Astrocyte (in vitro differentiated cells and primary cell): Measurements from ENCODE around the gene SPATA6L. TPM values are rescaled to one million over a fixed set of nuclear protein-coding genes. Genes with fewer than 3 reads are reported as not detected.

Source experiments
- DNase-seq: peaks from one replicate; pipeline ENCODE4 v3.0.0-alpha.2; 2010; ENCODE audit warnings: low read depth
- FAIRE-seq: peaks from 2 replicates; lab custom pipeline; 2011; peaks lifted over from hg19 to GRCh38; lab: Jason Lieb, UNC
- H2AFZ ChIP-seq: 2 replicates; pipeline ENCODE4 v1.6.0; 2012; ENCODE audit warnings: low read depth, low read length, inconsistent platforms
- H3K27ac ChIP-seq: 2 replicates; pipeline ENCODE4 v1.5.1; 2011; ENCODE audit warnings: low read depth, low read length, inconsistent platforms
- H3K27me3 ChIP-seq: 2 replicates; pipeline ENCODE4 v1.6.0; 2011; ENCODE audit warnings: low read length, inconsistent platforms; ENCODE audit not compliant: insufficient read depth
- H3K36me3 ChIP-seq: 2 replicates; pipeline ENCODE4 v1.5.1; 2011; ENCODE audit warnings: low read length, inconsistent platforms; ENCODE audit not compliant: insufficient read depth
- H3K4me1 ChIP-seq: 2 replicates; pipeline ENCODE4 v1.5.1; 2011; ENCODE audit warnings: low read length, inconsistent platforms; ENCODE audit not compliant: insufficient read depth
- H3K4me2 ChIP-seq: 2 replicates; pipeline ENCODE4 v1.6.0; 2012; ENCODE audit warnings: low read length, inconsistent platforms
- H3K4me3 ChIP-seq: 2 replicates; pipeline ENCODE4 v1.5.1; 2011; ENCODE audit warnings: low read depth, mild to moderate bottlenecking, low read length, inconsistent platforms; ENCODE audit not compliant: insufficient read depth
- H3K79me2 ChIP-seq: 2 replicates; pipeline ENCODE4 v1.6.0; 2012; ENCODE audit warnings: mild to moderate bottlenecking, low read length, inconsistent platforms; ENCODE audit not compliant: insufficient read depth
- H3K9ac ChIP-seq: 2 replicates; pipeline ENCODE4 v1.6.0; 2012; ENCODE audit warnings: mild to moderate bottlenecking, low read length, inconsistent platforms
- H3K9me3 ChIP-seq: 2 replicates; pipeline ENCODE4 v1.5.1; 2012; ENCODE audit warnings: low read depth, mild to moderate bottlenecking, low read length, inconsistent platforms; ENCODE audit not compliant: insufficient read depth
- H4K20me1 ChIP-seq: 2 replicates; pipeline ENCODE4 v1.6.0; 2012; ENCODE audit warnings: low read length, inconsistent platforms; ENCODE audit not compliant: insufficient read depth
- H3K27ac Mint-ChIP-seq: one replicate; pipeline ENCODE4 v1.8.0; 2021; ENCODE audit warnings: mild to moderate bottlenecking, mixed read lengths; ENCODE audit not compliant: unreplicated experiment
- H3K27me3 Mint-ChIP-seq: one replicate; pipeline ENCODE4 v1.8.0; 2021; ENCODE audit warnings: low read depth, mixed read lengths; ENCODE audit not compliant: unreplicated experiment
- H3K36me3 Mint-ChIP-seq: one replicate; pipeline ENCODE4 v1.8.0; 2021; ENCODE audit warnings: low read depth, mixed read lengths; ENCODE audit not compliant: unreplicated experiment
- H3K4me1 Mint-ChIP-seq: one replicate; pipeline ENCODE4 v1.8.0; 2021; ENCODE audit warnings: low read depth, mixed read lengths; ENCODE audit not compliant: unreplicated experiment
- H3K4me3 Mint-ChIP-seq: one replicate; pipeline ENCODE4 v1.8.0; 2021; ENCODE audit warnings: mild to moderate bottlenecking, moderate library complexity, mixed read lengths; ENCODE audit not compliant: unreplicated experiment
- H3K9me3 Mint-ChIP-seq: one replicate; pipeline ENCODE4 v1.8.0; 2021; ENCODE audit warnings: mild to moderate bottlenecking, mixed read lengths; ENCODE audit not compliant: unreplicated experiment
- CTCF ChIP-seq: IDR thresholded peaks from 2 replicates; pipeline ENCODE4 v1.5.1; 2011; ENCODE audit warnings: low read depth, mild to moderate bottlenecking, inconsistent platforms, low read length, moderate library complexity; ENCODE audit not compliant: insufficient read depth
- EZH2 ChIP-seq: IDR thresholded peaks from 2 replicates; pipeline ENCODE4 v1.6.1; 2012; ENCODE audit warnings: mild to moderate bottlenecking, low read length, inconsistent platforms; ENCODE audit not compliant: insufficient read depth
- total RNA-seq: library from RNA; stranded (reverse); gene quantifications from 2 replicates; pipeline ENCODE4 v1.2.1, GENCODE V29; 2021

Gene SPATA6L
- total RNA-seq, 1 donor from 2014 or later: 2.8 TPM

- FAIRE-seq (no peak), DNase-seq (no peak)
- Histone ChIP-seq H3K36me3 (no peaks in the 10 kb centered on the region), H3K4me2 (no peak overlapping the region), H3K9me3 (no peaks in the 10 kb centered on the region), H3K9ac (no peak overlapping the region), H4K20me1 (no peaks in the 10 kb centered on the region), H2AFZ (no peak overlapping the region), H3K27ac (no peak overlapping the region), H3K79me2 (no peaks in the 10 kb centered on the region), H3K4me1 (no peaks in the 10 kb centered on the region), H3K4me3 (no peak overlapping the region), H3K27me3 (no peaks in the 10 kb centered on the region)
- Mint-ChIP-seq H3K9me3 (peaks cover 3% of the 10 kb centered on the region), H3K27me3 (peaks cover 2% of the 10 kb centered on the region), H3K4me1 (no peaks in the 10 kb centered on the region), H3K4me3 (no peak overlapping the region), H3K36me3 (peaks cover 5% of the 10 kb centered on the region), H3K27ac (no peak overlapping the region)
- TF ChIP-seq EZH2: no peak
These were observed 65.9 kb downstream of the SPATA6L start for GRCh38 chr9:4600368-4600767.

GRCh38 chr9:4596165-4596922 is 69.9 kb downstream of the SPATA6L start:
- Histone ChIP-seq H4K20me1 (no peaks in the 10 kb centered on the region), H2AFZ (peak overlapping the region; percentile 7), H3K4me3 (no peak overlapping the region), H3K36me3 (no peaks in the 10 kb centered on the region), H3K4me2 (no peak overlapping the region), H3K79me2 (no peaks in the 10 kb centered on the region), H3K27ac (no peak overlapping the region), H3K27me3 (no peaks in the 10 kb centered on the region), H3K9ac (no peak overlapping the region), H3K9me3 (no peaks in the 10 kb centered on the region), H3K4me1 (no peaks in the 10 kb centered on the region)
- Mint-ChIP-seq H3K9me3 (peaks cover 3% of the 10 kb centered on the region), H3K36me3 (peaks cover 5% of the 10 kb centered on the region), H3K4me3 (no peak overlapping the region), H3K27me3 (peaks cover 2% of the 10 kb centered on the region), H3K4me1 (peaks cover 14% of the 10 kb centered on the region), H3K27ac (no peak overlapping the region)
- no peak for TF ChIP-seq EZH2
- TF ChIP-seq CTCF: no peak
- DNase-seq: no peak
- no peak for FAIRE-seq

- Histone ChIP-seq H3K9me3 (no peaks in the 10 kb centered on the region), H3K4me3 (no peak overlapping the region), H2AFZ (no peak overlapping the region), H4K20me1 (no peaks in the 10 kb centered on the region), H3K27me3 (no peaks in the 10 kb centered on the region), H3K27ac (no peak overlapping the region), H3K36me3 (no peaks in the 10 kb centered on the region), H3K79me2 (no peaks in the 10 kb centered on the region), H3K4me2 (no peak overlapping the region), H3K9ac (no peak overlapping the region), H3K4me1 (peaks cover 5% of the 10 kb centered on the region)
- TF ChIP-seq CTCF: no peak
- TF ChIP-seq EZH2: no peak
- H3K27me3 Mint-ChIP-seq: peaks cover under 1% of the 10 kb centered on the region
- H3K4me1 Mint-ChIP-seq: peaks cover 25% of the 10 kb centered on the region
- no peak overlapping the region for H3K4me3 Mint-ChIP-seq
- no peak overlapping the region for H3K27ac Mint-ChIP-seq
- H3K9me3 Mint-ChIP-seq: peaks cover 2% of the 10 kb centered on the region
- no peak for FAIRE-seq
- peaks cover 3% of the 10 kb centered on the region for H3K36me3 Mint-ChIP-seq
- no peak for DNase-seq
These were observed 71.3 kb downstream of the SPATA6L start for GRCh38 chr9:4594994-4595393.
